HL-60 (cell line): ENCODE measurements around the gene PAFAH1B2.

ENCODE experiments used
- DNase-seq, 2 experiments: peaks; one replicate each; pipeline ENCODE4 v3.0.0-alpha.2; 2010 to 2020; ENCODE audit warnings: low read depth in 1 of 2, low spot score in 1 of 2
- H3K27ac ChIP-seq: fragments of 250-450 bp; sonication (Bioruptor Pico); replicated peaks from 2 replicates; pipeline ENCODE4 v1.5.1; 2020; ENCODE audit warnings: mild to moderate bottlenecking, moderate library complexity
- H3K27me3 ChIP-seq: fragments of 250-450 bp; sonication (Bioruptor Pico); 2 replicates; pipeline ENCODE4 v1.5.1; 2021; ENCODE audit warnings: mild to moderate bottlenecking, moderate library complexity; ENCODE audit not compliant: insufficient read depth, poor library complexity, severe bottlenecking
- H3K4me3 ChIP-seq: replicated peaks from 2 replicates; pipeline ENCODE4 v1.5.1; 2011; ENCODE audit warnings: mild to moderate bottlenecking, control low read depth, low read length; ENCODE audit not compliant: insufficient read depth
- CTCF ChIP-seq: IDR thresholded peaks from one replicate; pipeline ENCODE4 v1.5.1; 2011; ENCODE audit warnings: low read length, control low read depth, inconsistent platforms; ENCODE audit not compliant: insufficient read depth
- GABPA ChIP-seq: IDR thresholded peaks from 2 replicates; pipeline ENCODE4 v1.6.1; 2012; ENCODE audit warnings: low read depth
- POLR2AphosphoS5 ChIP-seq: IDR thresholded peaks from 2 replicates; pipeline ENCODE4 v1.6.1; 2012; ENCODE audit warnings: low read depth
- SPI1 ChIP-seq: IDR thresholded peaks from 2 replicates; pipeline ENCODE4 v1.6.1; 2012; ENCODE audit warnings: low read depth, mild to moderate bottlenecking, borderline replicate concordance
- TF ChIP-seq, protein P1 (sequence below): IDR thresholded peaks from 2 replicates; pipeline ENCODE4 v1.6.1; 2012; ENCODE audit warnings: low read depth; ENCODE audit not compliant: insufficient replicate concordance

Gene PAFAH1B2

GRCh38 chr11:117217141-117218084 lies 73.3 kb downstream of the PAFAH1B2 start:
- no peak overlapping the region for H3K27ac ChIP-seq
- no peak for DNase-seq
- no peak overlapping the region for H3K4me3 ChIP-seq
- TF ChIP-seq POLR2AphosphoS5 (no peak), GABPA (no peak), SPI1 (no peak), CTCF (no peak)
- TF ChIP-seq, protein P1, sequence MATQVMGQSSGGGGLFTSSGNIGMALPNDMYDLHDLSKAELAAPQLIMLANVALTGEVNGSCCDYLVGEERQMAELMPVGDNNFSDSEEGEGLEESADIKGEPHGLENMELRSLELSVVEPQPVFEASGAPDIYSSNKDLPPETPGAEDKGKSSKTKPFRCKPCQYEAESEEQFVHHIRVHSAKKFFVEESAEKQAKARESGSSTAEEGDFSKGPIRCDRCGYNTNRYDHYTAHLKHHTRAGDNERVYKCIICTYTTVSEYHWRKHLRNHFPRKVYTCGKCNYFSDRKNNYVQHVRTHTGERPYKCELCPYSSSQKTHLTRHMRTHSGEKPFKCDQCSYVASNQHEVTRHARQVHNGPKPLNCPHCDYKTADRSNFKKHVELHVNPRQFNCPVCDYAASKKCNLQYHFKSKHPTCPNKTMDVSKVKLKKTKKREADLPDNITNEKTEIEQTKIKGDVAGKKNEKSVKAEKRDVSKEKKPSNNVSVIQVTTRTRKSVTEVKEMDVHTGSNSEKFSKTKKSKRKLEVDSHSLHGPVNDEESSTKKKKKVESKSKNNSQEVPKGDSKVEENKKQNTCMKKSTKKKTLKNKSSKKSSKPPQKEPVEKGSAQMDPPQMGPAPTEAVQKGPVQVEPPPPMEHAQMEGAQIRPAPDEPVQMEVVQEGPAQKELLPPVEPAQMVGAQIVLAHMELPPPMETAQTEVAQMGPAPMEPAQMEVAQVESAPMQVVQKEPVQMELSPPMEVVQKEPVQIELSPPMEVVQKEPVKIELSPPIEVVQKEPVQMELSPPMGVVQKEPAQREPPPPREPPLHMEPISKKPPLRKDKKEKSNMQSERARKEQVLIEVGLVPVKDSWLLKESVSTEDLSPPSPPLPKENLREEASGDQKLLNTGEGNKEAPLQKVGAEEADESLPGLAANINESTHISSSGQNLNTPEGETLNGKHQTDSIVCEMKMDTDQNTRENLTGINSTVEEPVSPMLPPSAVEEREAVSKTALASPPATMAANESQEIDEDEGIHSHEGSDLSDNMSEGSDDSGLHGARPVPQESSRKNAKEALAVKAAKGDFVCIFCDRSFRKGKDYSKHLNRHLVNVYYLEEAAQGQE: no peak
- no peaks in the 10 kb centered on the region for H3K27me3 ChIP-seq

DNA sequence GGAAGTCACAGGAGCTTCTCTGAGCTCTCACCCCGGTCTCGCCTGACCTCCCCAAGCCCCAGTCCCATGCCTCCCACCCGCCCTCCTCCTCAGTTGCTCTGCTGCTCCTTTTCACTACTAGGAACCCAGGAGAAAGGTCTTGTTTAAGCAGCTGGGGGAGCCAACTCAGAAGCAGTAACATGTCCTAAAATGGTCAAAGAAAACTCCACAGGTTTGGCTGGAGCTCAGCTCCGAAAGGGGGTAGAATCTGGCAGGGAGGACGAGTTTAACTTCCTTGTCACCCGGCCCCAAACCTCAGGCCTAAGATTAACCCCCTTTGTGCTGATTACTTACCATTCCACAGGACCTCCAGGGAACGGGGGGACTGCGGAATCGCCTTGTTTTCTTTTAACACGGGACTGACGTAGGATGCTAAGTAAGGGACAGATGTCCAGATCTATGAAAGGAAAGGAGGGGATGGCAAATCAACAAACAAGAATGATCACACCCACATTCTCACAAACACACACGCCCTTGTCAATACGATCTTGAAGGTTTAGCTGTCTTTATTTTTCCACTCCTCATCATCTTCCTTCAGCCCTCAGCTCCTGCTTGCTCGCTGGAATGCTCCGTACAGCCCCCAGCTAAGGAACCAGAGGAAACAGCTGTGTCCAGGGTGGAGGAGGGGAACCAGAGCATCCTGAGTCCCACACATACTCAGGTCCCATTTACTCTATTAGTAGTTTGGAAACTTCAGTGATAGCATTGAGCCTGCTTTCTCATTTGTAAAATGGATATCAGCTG lies 74.2 kb downstream of the PAFAH1B2 start:
- DNase-seq: no peak
- Histone ChIP-seq H3K4me3 (no peak overlapping the region), H3K27me3 (no peaks in the 10 kb centered on the region), H3K27ac (no peak overlapping the region)
- no peak for TF ChIP-seq GABPA
- TF ChIP-seq, protein P1: no peak
- TF ChIP-seq CTCF: no peak
- TF ChIP-seq POLR2AphosphoS5: no peak
- TF ChIP-seq SPI1: no peak

DNA sequence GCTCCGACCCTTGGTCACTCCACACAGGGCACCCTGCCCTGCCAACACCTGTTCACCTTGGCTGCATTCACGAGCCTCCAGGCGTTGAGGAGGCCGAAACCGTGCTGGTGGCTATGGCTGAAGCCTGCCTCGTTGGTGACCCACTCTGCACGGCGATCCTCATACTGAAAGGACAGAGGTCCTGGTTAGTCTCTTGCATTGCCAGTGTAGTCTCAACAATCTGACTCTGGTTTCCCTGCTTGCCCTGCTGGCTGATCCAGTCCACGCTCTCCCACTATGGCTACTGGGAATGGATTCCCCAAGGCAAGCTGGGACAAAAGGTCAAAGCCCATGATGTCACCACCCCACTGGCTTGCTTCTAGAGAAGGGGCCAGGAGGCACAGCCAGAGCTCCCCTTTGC lies 74.9 kb downstream of the PAFAH1B2 start:
- H3K27ac ChIP-seq: no peak overlapping the region
- H3K27me3 ChIP-seq: no peaks in the 10 kb centered on the region
- no peak for TF ChIP-seq GABPA
- TF ChIP-seq CTCF: no peak
- TF ChIP-seq POLR2AphosphoS5: no peak
- TF ChIP-seq, protein P1: no peak
- TF ChIP-seq SPI1: no peak
- no peak for DNase-seq
- no peak overlapping the region for H3K4me3 ChIP-seq
